Measurements from ENCODE around the gene LEF1.

- TF ChIP-seq CTCF (IDR thresholded peaks at IDR 0.05) = no peak
- no peak for TF ChIP-seq EZH2 (IDR thresholded peaks at IDR 0.05)
Measured at GRCh38 chr4:108029731-108030130, 139.0 kb downstream of the LEF1 start.

Measured in neural progenitor cell (in vitro differentiated cells).